ENCODE measurements around the gene TSC2. TPM values are rescaled to one million over a fixed set of nuclear protein-coding genes. Genes with fewer than 3 reads are reported as not detected.

Gene TSC2
- total RNA-seq, result 57.9 and 73.0 TPM in 2 replicates

GRCh38 chr16:2047330-2048115, at the start of gene TSC2, which contains the start of gene NTHL1:
Gene TSC2, plus strand, starts transcription at chr16:2047985. Its CDS starts 631 bp downstream, at chr16:2048616.
Gene NTHL1, minus strand, starts transcription at chr16:2047834. Its CDS starts 11 bp downstream, at chr16:2047823.

GRCh38 chr16:2009791-2010510, 37.8 kb upstream of the TSC2 start, which contains the start of gene ZNF598:
Gene ZNF598, minus strand, starts transcription at chr16:2009821.

GRCh38 chr16:2019518-2019920, 28.3 kb upstream of the TSC2 start, which contains the start of gene NPW:
Gene NPW, plus strand, starts transcription at chr16:2019785.

GRCh38 chr16:2026461-2027023, 21.2 kb upstream of the TSC2 start, which contains the start of gene NHERF2:
Gene NHERF2, plus strand, starts transcription at chr16:2026902. Its CDS starts 104 bp downstream, at chr16:2027006.

GRCh38 chr16:2135770-2136490, 88.1 kb downstream of the TSC2 start, which contains the start of gene PKD1:
Gene PKD1, minus strand, starts transcription at chr16:2135898. Its CDS starts 209 bp downstream, at chr16:2135689.

Other genes with a start within 250 kb of the TSC2 start
- gene HAGH, start 221.2 kb upstream of the TSC2 start, total RNA-seq, result 50.2 and 86.0 TPM in 2 replicates
- gene FAHD1, start 220.8 kb upstream of the TSC2 start, total RNA-seq, result 59.8 and 96.2 TPM in 2 replicates
- gene MEIOB, start 175.8 kb upstream of the TSC2 start, total RNA-seq, result not detected in 2 replicates
- gene HS3ST6, start 129.6 kb upstream of the TSC2 start, total RNA-seq, result not detected in 2 replicates
- gene MSRB1, start 104.8 kb upstream of the TSC2 start, total RNA-seq, result 5.0 and 7.1 TPM in 2 replicates
- gene RPL3L, start 93.3 kb upstream of the TSC2 start, total RNA-seq, result 0.07 TPM in 1 of 2 replicates, not detected in the other
- 123 and 126 TPM in 2 replicates for gene NDUFB10, start 88.4 kb upstream of the TSC2 start, total RNA-seq
- 1,723 and 1,779 TPM in 2 replicates for gene RPS2, start 83.2 kb upstream of the TSC2 start, total RNA-seq
- not detected in 2 replicates for gene RNF151, start 81.1 kb upstream of the TSC2 start, total RNA-seq
- 43.1 and 56.3 TPM in 2 replicates for gene TBL3, start 75.9 kb upstream of the TSC2 start, total RNA-seq
- not detected in 2 replicates for gene NOXO1, start 66.5 kb upstream of the TSC2 start, total RNA-seq
- gene GFER, start 63.8 kb upstream of the TSC2 start, total RNA-seq, result 8.1 and 15.1 TPM in 2 replicates
- gene SYNGR3, start 58.0 kb upstream of the TSC2 start, total RNA-seq, result 4.0 and 12.5 TPM in 2 replicates
- gene ZNF598, start 38.2 kb upstream of the TSC2 start, total RNA-seq, result 16.4 and 29.0 TPM in 2 replicates
- 0.85 and 1.0 TPM in 2 replicates for gene NPW, start 28.2 kb upstream of the TSC2 start, total RNA-seq
- gene NHERF2, start 21.1 kb upstream of the TSC2 start, total RNA-seq, result 66.8 and 76.2 TPM in 2 replicates
- gene NTHL1, start 151 bp upstream of the TSC2 start, total RNA-seq, result 19.2 and 22.6 TPM in 2 replicates
- 276 and 395 TPM in 2 replicates for gene PKD1, start 87.9 kb downstream of the TSC2 start, total RNA-seq
- 1.2 and 3.1 TPM in 2 replicates for gene RAB26, start 100.6 kb downstream of the TSC2 start, total RNA-seq
- 70.4 and 97.4 TPM in 2 replicates for gene TRAF7, start 107.8 kb downstream of the TSC2 start, total RNA-seq
- 0.20 and 1.7 TPM in 2 replicates for gene CASKIN1, start 148.6 kb downstream of the TSC2 start, total RNA-seq
- 24.3 and 28.1 TPM in 2 replicates for gene MLST8, start 157.5 kb downstream of the TSC2 start, total RNA-seq
- gene BRICD5, start 162.9 kb downstream of the TSC2 start, total RNA-seq, result 1.2 and 2.2 TPM in 2 replicates
- 6.1 and 11.0 TPM in 2 replicates for gene PGP, start 166.9 kb downstream of the TSC2 start, total RNA-seq
- gene E4F1, start 175.6 kb downstream of the TSC2 start, total RNA-seq, result 24.2 and 32.3 TPM in 2 replicates
- 0.65 and 0.92 TPM in 2 replicates for gene DNASE1L2, start 188.5 kb downstream of the TSC2 start, total RNA-seq
- 17.9 and 23.9 TPM in 2 replicates for gene ECI1, start 203.6 kb downstream of the TSC2 start, total RNA-seq
- gene RNPS1, start 220.1 kb downstream of the TSC2 start, total RNA-seq, result 45.6 and 57.1 TPM in 2 replicates

All from smooth muscle cell of the pulmonary artery (primary cell).